ENCODE measurements around the gene NSG1.

NSG1 gene

GRCh38 chr4:4386736-4387392, at the start of gene NSG1:
TSS of gene NSG1 (plus strand) at chr4:4387102. CDS start at chr4:4387630, 528 bp downstream.
- no peak for TF ChIP-seq CTCF (IDR thresholded peaks at IDR 0.05)

GRCh38 chr4:4338210-4339001, 48.5 kb upstream of the NSG1 start:
- TF ChIP-seq CTCF (IDR thresholded peaks at IDR 0.05) = no peak

- no peak for TF ChIP-seq CTCF (IDR thresholded peaks at IDR 0.05)
Observed at GRCh38 chr4:4339504-4340085, 47.3 kb upstream of the NSG1 start.

GRCh38 chr4:4341861-4342650, 44.8 kb upstream of the NSG1 start:
- TF ChIP-seq CTCF (IDR thresholded peaks at IDR 0.05) = no peak

GRCh38 chr4:4343038-4343437, 43.9 kb upstream of the NSG1 start:
- TF ChIP-seq CTCF (IDR thresholded peaks at IDR 0.05) = no peak

- no peak for TF ChIP-seq CTCF (IDR thresholded peaks at IDR 0.05)
Observed at GRCh38 chr4:4344915-4345527, 41.9 kb upstream of the NSG1 start.

- no peak for TF ChIP-seq CTCF (IDR thresholded peaks at IDR 0.05)
Observed at GRCh38 chr4:4347585-4347984, 39.3 kb upstream of the NSG1 start.
